Measurements from ENCODE around the gene KLHL5. TPM values are rescaled to one million over a fixed set of nuclear protein-coding genes. Genes with fewer than 3 reads are reported as not detected.

The KLHL5 gene
- polyA plus RNA-seq, 2 of the 4 experiments (the other 2 are of a cell fraction), result 62.4 to 108 TPM

DNA sequence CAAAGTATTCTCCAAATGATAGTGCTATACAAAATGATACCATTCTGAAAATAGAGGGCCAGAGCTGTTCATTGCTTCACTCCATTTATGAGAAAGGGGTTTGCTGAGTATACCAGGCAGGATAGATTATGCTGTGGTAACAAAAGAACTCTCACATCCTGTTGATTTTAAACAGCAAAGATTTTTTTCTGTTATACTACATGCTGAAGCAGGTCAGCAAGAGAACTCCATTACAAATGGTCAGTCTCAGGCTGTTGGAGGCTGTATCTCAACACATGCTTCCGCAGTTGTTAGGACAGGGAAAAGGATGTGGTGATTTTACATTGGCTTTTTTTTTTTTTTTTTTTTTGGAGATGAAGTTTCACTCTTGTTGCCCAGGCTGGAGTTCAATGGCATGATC is 13.7 kb upstream of the KLHL5 start:
- Histone ChIP-seq H3K27ac (no peak overlapping the region), H3K4me2 (peak overlapping the region; percentile 73), H3K4me1 (peaks cover 56% of the 10 kb centered on the region), H3K4me3 (no peak overlapping the region), H3K9me3 (no peaks in the 10 kb centered on the region)
- ChIA-PET CTCF (no interaction called here), POLR2A (interaction anchor here (0.7 kb wide), 1 partner anchor 358 kb away, joined by 5 read pairs; no protein-coding TSS in a partner anchor)
- ATAC-seq (no peak), DNase-seq (ENCODE audit: low read depth in 1 of 2, low spot score in 1 of 2) (no peak), FAIRE-seq (no peak)
- 100% methylated on average over 1 of the region's 1 CpG for WGBS (ENCODE audit: missing lambda C conversion rate)
- no peak for TF ChIP-seq CHD2 (IDR thresholded peaks at IDR 0.05; ENCODE audit: low read length, partially characterized antibody)
- TF ChIP-seq USF2 (IDR thresholded peaks at IDR 0.05), result no peak
- no peak for TF ChIP-seq MAZ (IDR thresholded peaks at IDR 0.05; ENCODE audit: borderline replicate concordance, low read depth, low read length)
- TF ChIP-seq RCOR1 (IDR thresholded peaks at IDR 0.05; ENCODE audit: low read depth, low read length), result no peak
- TF ChIP-seq ZNF302 (CRISPR knock-in tag; IDR thresholded peaks at IDR 0.05), result no peak
- no peak for TF ChIP-seq NPAS2 (CRISPR knock-in tag; IDR thresholded peaks at IDR 0.05; ENCODE audit: borderline replicate concordance)
- TF ChIP-seq, protein P1, sequence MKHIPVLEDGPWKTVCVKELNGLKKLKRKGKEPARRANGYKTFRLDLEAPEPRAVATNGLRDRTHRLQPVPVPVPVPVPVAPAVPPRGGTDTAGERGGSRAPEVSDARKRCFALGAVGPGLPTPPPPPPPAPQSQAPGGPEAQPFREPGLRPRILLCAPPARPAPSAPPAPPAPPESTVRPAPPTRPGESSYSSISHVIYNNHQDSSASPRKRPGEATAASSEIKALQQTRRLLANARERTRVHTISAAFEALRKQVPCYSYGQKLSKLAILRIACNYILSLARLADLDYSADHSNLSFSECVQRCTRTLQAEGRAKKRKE (CRISPR knock-in tag; IDR thresholded peaks at IDR 0.05; ENCODE audit: low read depth), result no peak
- TF ChIP-seq JUNB (IDR thresholded peaks at IDR 0.05), result no peak
- TF ChIP-seq JUN (IDR thresholded peaks at IDR 0.05), result no peak
- TF ChIP-seq, protein P2, sequence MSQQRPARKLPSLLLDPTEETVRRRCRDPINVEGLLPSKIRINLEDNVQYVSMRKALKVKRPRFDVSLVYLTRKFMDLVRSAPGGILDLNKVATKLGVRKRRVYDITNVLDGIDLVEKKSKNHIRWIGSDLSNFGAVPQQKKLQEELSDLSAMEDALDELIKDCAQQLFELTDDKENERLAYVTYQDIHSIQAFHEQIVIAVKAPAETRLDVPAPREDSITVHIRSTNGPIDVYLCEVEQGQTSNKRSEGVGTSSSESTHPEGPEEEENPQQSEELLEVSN (IDR thresholded peaks at IDR 0.05; ENCODE audit: borderline replicate concordance, low read depth), result no peak
- TF ChIP-seq MYC (IDR thresholded peaks at IDR 0.05; ENCODE audit: borderline replicate concordance, low read length), result no peak

GRCh38 chr4:39050590-39050989 is 11.4 kb upstream of the KLHL5 start:
- peaks cover 60% of the 10 kb centered on the region for H3K4me1 ChIP-seq
- DNase-seq (ENCODE audit: low read depth in 1 of 2, low spot score in 1 of 2), result no peak
- H3K9me3 ChIP-seq, result no peaks in the 10 kb centered on the region
- no peak overlapping the region for H3K4me3 ChIP-seq
- no peak for ATAC-seq
- H3K4me2 ChIP-seq, result no peak overlapping the region
- no peak for FAIRE-seq
- no peak overlapping the region for H3K27ac ChIP-seq
- POLR2A ChIA-PET, result no interaction called here
- 81% methylated on average over 2 of the region's 2 CpGs for WGBS (ENCODE audit: missing lambda C conversion rate)
- CTCF ChIA-PET, result interaction anchor here (0.6 to 1.6 kb wide), 5 partner anchors 10 to 149 kb away, joined by 3 to 5 read pairs (median 4); no protein-coding TSS in a partner anchor
- no peak for TF ChIP-seq EHF (CRISPR knock-in tag; IDR thresholded peaks at IDR 0.05)
- TF ChIP-seq MAFK (IDR thresholded peaks at IDR 0.05; ENCODE audit: partially characterized antibody), result peak; percentile 29

DNA sequence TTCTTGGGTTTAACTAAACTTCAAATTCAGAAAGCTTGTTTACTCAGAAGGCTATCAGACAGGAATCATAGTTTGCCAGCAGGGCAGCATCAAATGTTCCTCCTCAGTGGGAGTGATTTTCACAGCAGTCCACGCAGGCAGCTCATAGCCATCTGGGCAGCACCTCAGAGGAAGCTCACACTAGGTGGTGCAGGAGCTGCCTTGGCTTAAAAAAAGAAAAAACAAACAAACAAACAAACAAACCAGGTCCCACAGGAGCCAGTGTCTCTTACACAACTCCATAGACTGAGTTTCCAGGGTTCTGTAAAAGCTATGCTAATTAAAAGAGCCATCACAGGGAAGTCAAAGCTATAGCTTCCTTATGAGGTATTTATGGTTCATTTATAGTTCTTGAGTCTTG is 10.5 kb upstream of the KLHL5 start:
- 79% methylated on average over 1 of the region's 1 CpG for WGBS (ENCODE audit: missing lambda C conversion rate)
- H3K9me3 ChIP-seq, result no peaks in the 10 kb centered on the region
- H3K4me1 ChIP-seq, result peaks cover 60% of the 10 kb centered on the region
- no peak for TF ChIP-seq RCOR1 (IDR thresholded peaks at IDR 0.05; ENCODE audit: low read depth, low read length)
- TF ChIP-seq, protein P3, sequence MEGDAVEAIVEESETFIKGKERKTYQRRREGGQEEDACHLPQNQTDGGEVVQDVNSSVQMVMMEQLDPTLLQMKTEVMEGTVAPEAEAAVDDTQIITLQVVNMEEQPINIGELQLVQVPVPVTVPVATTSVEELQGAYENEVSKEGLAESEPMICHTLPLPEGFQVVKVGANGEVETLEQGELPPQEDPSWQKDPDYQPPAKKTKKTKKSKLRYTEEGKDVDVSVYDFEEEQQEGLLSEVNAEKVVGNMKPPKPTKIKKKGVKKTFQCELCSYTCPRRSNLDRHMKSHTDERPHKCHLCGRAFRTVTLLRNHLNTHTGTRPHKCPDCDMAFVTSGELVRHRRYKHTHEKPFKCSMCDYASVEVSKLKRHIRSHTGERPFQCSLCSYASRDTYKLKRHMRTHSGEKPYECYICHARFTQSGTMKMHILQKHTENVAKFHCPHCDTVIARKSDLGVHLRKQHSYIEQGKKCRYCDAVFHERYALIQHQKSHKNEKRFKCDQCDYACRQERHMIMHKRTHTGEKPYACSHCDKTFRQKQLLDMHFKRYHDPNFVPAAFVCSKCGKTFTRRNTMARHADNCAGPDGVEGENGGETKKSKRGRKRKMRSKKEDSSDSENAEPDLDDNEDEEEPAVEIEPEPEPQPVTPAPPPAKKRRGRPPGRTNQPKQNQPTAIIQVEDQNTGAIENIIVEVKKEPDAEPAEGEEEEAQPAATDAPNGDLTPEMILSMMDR (IDR thresholded peaks at IDR 0.05), result no peak
- no peak for TF ChIP-seq GATA3 (IDR thresholded peaks at IDR 0.05; ENCODE audit: borderline replicate concordance)
- TF ChIP-seq FOSL2 (IDR thresholded peaks at IDR 0.05), result no peak
- no peak for TF ChIP-seq FOSL2 (CRISPR knock-in tag; IDR thresholded peaks at IDR 0.05)
- TF ChIP-seq FOXS1 (CRISPR knock-in tag; IDR thresholded peaks at IDR 0.05), result no peak
- TF ChIP-seq JUNB (IDR thresholded peaks at IDR 0.05), result no peak
- no peak for TF ChIP-seq MYC (IDR thresholded peaks at IDR 0.05; ENCODE audit: borderline replicate concordance, low read length)
- ATAC-seq, result peak in 1 of 2 experiments; percentile 40; a peak in 3 of 6 replicates
- CTCF ChIA-PET, result interaction anchor here (0.8 to 1.5 kb wide), 3 partner anchors 83 to 150 kb away, joined by 3 to 4 read pairs (median 3); no protein-coding TSS in a partner anchor
- FAIRE-seq, result no peak
- POLR2A ChIA-PET, result interaction anchor here (0.6 kb wide), 1 partner anchor 30 kb away, joined by 3 read pairs; no protein-coding TSS in a partner anchor
- no peak overlapping the region for H3K4me3 ChIP-seq
- H3K27ac ChIP-seq, result no peak overlapping the region
- no peak for DNase-seq (ENCODE audit: low read depth in 1 of 2, low spot score in 1 of 2)
- no peak overlapping the region for H3K4me2 ChIP-seq

Data from A549 (cell line).